Sigmoid colon (tissue), 4 donors: ENCODE measurements around the gene MARCHF6.

ENCODE experiments used
- CTCF ChIP-seq, 4 experiments: fragments of 450-650 bp in 3 of 4; fragments of 200-600 bp in 1 of 4; IDR thresholded peaks; one replicate each; pipeline ENCODE4 v1.5.1; 2016 to 2019; ENCODE audit warnings: antibody characterized with exemption in 4 of 4, mild to moderate bottlenecking in 3 of 4, moderate library complexity in 2 of 4
- EP300 ChIP-seq, 4 donors: sonication (generic); formaldehyde crosslinking; IDR thresholded peaks; one replicate each; pipeline ENCODE4 v1.6.1; 2017; ENCODE audit warnings: antibody characterized with exemption in 4 of 4
- POLR2A ChIP-seq, 2 donors: fragments of 450-650 bp; IDR thresholded peaks; one replicate each; pipeline ENCODE4 v1.6.1; 2016; ENCODE audit warnings: antibody characterized with exemption in 2 of 2, mild to moderate bottlenecking in 2 of 2, moderate library complexity in 2 of 2

GRCh38 chr5:10376544-10376943, 23.0 kb downstream of the MARCHF6 start:
- TF ChIP-seq CTCF (IDR thresholded peaks at IDR 0.05) (no peak), EP300 (IDR thresholded peaks at IDR 0.05) (no peak), POLR2A (IDR thresholded peaks at IDR 0.05) (no peak)
